K562 (cell line): ENCODE data around the gene ENO3. TPM values are rescaled to one million over a fixed set of nuclear protein-coding genes. Genes with fewer than 3 reads are reported as not detected.
A peak's percentile ranks its signal among the peaks of the same experiment; 100 is the strongest.

ENCODE experiments used
- ELF1 ChIP-seq: fragments of 200-800 bp; sonication (Bioruptor generic); IDR thresholded peaks from 2 replicates; pipeline ENCODE4 v1.6.1; 2016; ENCODE audit warnings: missing genetic modification characterization, missing compliant biosample characterization
- EP300 ChIP-seq: IDR thresholded peaks from 2 replicates; pipeline ENCODE4 v1.6.1; 2012; ENCODE audit warnings: low read length, improper control_type of control experiment
- FIP1L1 ChIP-seq: fragments of 200-400 bp; formaldehyde crosslinking; IDR thresholded peaks from 2 replicates; pipeline ENCODE4 v1.6.1; 2018; ENCODE audit warnings: mild to moderate bottlenecking, low read depth, low read length; ENCODE audit not compliant: poor library complexity, severe bottlenecking
- HDAC1 ChIP-seq, 2 experiments: fragments of 450-650 bp; IDR thresholded peaks; 2 replicates each; pipeline ENCODE4 v1.6.1; 2016 to 2017; ENCODE audit warnings: inconsistent platforms in 1 of 2, mild to moderate bottlenecking in 1 of 2, moderate library complexity in 1 of 2
- MEF2D ChIP-seq: conservative IDR thresholded peaks from 2 replicates; pipeline ENCODE4 v1.6.1; 2016; ENCODE audit warnings: low read depth, missing genetic modification characterization, missing compliant biosample characterization
- MTA2 ChIP-seq: fragments of 450-650 bp; IDR thresholded peaks from 2 replicates; pipeline ENCODE4 v1.6.1; 2016; ENCODE audit warnings: low read depth
- NBN ChIP-seq: fragments of 450-650 bp; IDR thresholded peaks from 2 replicates; pipeline ENCODE4 v1.6.1; 2016; ENCODE audit warnings: low read depth, mild to moderate bottlenecking
- POLR2A ChIP-seq: fragments of 450-650 bp; conservative IDR thresholded peaks from 2 replicates; pipeline ENCODE4 v1.6.1; 2016
- RBM25 ChIP-seq: fragments of 200-400 bp; formaldehyde crosslinking; IDR thresholded peaks from 2 replicates; pipeline ENCODE4 v1.6.1; 2018; ENCODE audit warnings: low read length, low read depth, moderate library complexity; ENCODE audit not compliant: severe bottlenecking
- SNIP1 ChIP-seq: fragments of 450-650 bp; IDR thresholded peaks from 2 replicates; pipeline ENCODE4 v1.7.1; 2017; ENCODE audit warnings: low read depth, mild to moderate bottlenecking
- SNRNP70 ChIP-seq: fragments of 200-400 bp; formaldehyde crosslinking; optimal IDR thresholded peaks from 2 replicates; pipeline ENCODE3; 2017; ENCODE audit warnings: low read depth, low read length
- SREBF1 ChIP-seq: fragments of 150-350 bp; IDR thresholded peaks from 2 replicates; pipeline ENCODE4 v1.6.1; 2014; ENCODE audit warnings: antibody characterized with exemption, low read depth, low read length, borderline replicate concordance
- TRIM24 ChIP-seq, 2 experiments: fragments of 450-650 bp; IDR thresholded peaks; 2 replicates each; pipeline ENCODE4 v1.6.1; 2016
- ZNF174 ChIP-seq: fragments of 250-450 bp; sonication (Bioruptor Pico); IDR thresholded peaks from 2 replicates; pipeline ENCODE4 v1.4.0; 2020; ENCODE audit warnings: mild to moderate bottlenecking
- ZZZ3 ChIP-seq: fragments of 450-650 bp; IDR thresholded peaks from 2 replicates; pipeline ENCODE4 v1.6.1; 2016; ENCODE audit warnings: antibody characterized with exemption, mild to moderate bottlenecking, moderate library complexity
- polyA plus RNA-seq, 8 experiments: library from polyadenylated mRNA; depleted of rRNA in 4 of 8; stranded (reverse) in 5 of 8; unstranded in 3 of 8; fragments of >200 nt; fragmentation: Nextera tagmentation in 2 of 8; fragmentation: Illumina TruSeq in 1 of 8; extraction: Ambion mirVana in 2 of 8; extraction: Trizol in 1 of 8; gene quantifications; 2 replicates each; pipeline versions ENCODE4 v1.2.1 to v1.2.3, GENCODE V29; 2011 to 2014; ENCODE audit warnings: inconsistent platforms in 1 of 8, missing spikeins in 1 of 8
- total RNA-seq, 7 experiments: library from RNA; depleted of rRNA in 6 of 7; stranded (reverse); fragments of >200 nt in 6 of 7; fragmentation: Illumina TruSeq in 2 of 7; extraction: Trizol in 2 of 7; gene quantifications; 2 replicates each; pipeline versions ENCODE4 v1.2.1 to v1.2.3, GENCODE V29; 2011 to 2021; ENCODE audit warnings: low replicate concordance in 1 of 7
- TF ChIP-seq, protein P1 (sequence below): fragments of 250-450 bp; sonication (Bioruptor Pico); IDR thresholded peaks from 2 replicates; pipeline ENCODE4 v1.4.0; 2020; ENCODE audit warnings: mild to moderate bottlenecking
- TF ChIP-seq, protein P2 (sequence below): sonication (generic); formaldehyde crosslinking; IDR thresholded peaks from 2 replicates; pipeline ENCODE4 v1.8.0; 2022; ENCODE audit warnings: missing genetic modification reagents, mild to moderate bottlenecking, moderate library complexity, borderline replicate concordance
- TF ChIP-seq, protein P3 (sequence below): fragments of 250-450 bp; sonication (Bioruptor Pico); IDR thresholded peaks from 2 replicates; pipeline ENCODE4 v1.8.0; 2021; ENCODE audit warnings: moderate library complexity, mild to moderate bottlenecking, inconsistent platforms
- TF ChIP-seq, protein P4 (sequence below): sonication (generic); formaldehyde crosslinking; IDR thresholded peaks from 2 replicates; pipeline ENCODE4 v1.8.1; 2023; ENCODE audit warnings: mild to moderate bottlenecking, missing genetic modification reagents
- TF ChIP-seq, protein P5 (sequence below), 3 experiments: IDR thresholded peaks in 2 of 3; conservative IDR thresholded peaks in 1 of 3; 2 replicates each; pipeline ENCODE4 v1.5.1; 2011 to 2012; ENCODE audit warnings: low read length in 3 of 3, mild to moderate bottlenecking in 3 of 3, control low read depth in 2 of 3, improper control_type of control experiment in 1 of 3, inconsistent platforms in 1 of 3, low read depth in 1 of 3, mixed read lengths in 1 of 3, moderate library complexity in 1 of 3; ENCODE audit not compliant: insufficient read depth in 2 of 3

ENO3 gene
- total and polyA plus RNA-seq, 9 of the 15 experiments (the other 6 are each of a cell fraction or from before 2014, with no cell fraction given), result 5.7 to 17.2 (median 9.9) TPM

DNA sequence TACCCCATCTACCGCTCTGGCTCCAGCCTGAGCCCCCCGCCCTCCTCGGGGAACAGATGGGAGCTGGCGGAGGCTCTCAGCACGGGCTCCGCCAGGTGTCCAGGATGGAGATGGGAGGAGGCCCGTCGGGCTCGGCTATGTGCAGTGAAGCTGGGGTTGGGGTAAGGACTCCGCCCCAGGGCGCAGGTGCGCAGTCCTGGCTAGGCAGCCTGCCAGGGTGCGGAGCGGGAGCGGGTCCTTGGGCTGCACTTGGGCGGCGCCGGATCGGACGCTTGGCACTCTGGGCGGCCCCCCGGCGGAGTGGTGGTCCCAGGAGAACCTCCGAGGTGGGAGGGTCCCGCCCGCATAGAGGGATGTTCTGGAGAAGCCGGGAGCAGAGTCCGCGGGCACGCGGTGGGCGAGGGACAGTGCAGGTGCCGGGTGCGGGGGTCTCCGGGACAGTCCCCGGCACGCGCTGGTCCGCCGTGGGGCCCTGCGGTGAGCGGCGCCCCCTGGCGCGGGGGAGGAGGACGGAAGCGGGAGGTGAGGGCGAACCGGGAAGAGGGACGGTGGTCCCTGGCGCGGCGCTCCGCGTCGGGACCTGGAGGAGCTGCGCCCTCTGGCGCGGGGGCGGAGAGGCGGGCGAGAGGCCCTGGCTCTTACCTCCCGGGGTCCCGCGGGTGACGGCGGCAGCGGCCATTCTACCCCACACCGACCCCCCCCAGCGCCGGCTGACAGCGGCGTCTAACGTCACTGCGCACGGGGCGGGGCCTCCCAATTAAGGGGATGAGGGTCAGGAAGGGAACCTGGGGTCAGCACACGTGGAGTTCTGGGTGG lies 36.2 kb downstream of the ENO3 start, which contains the start of gene CAMTA2 (continued):
- TF ChIP-seq FIP1L1, result peak; percentile 84
- no peak for TF ChIP-seq MEF2D
- peak; percentile 74 for TF ChIP-seq POLR2A
- 0 out of 4 replicates have a peak, but pooled peaks of 1 of the 2 experiments have one; percentile 29 for TF ChIP-seq TRIM24 (IDR thresholded peaks at IDR 0.05)
- no peak for TF ChIP-seq SREBF1
- peak; percentile 24 for TF ChIP-seq RBM25
- TF ChIP-seq ELF1 (tag), result peak; percentile 84
- TF ChIP-seq, protein P1, sequence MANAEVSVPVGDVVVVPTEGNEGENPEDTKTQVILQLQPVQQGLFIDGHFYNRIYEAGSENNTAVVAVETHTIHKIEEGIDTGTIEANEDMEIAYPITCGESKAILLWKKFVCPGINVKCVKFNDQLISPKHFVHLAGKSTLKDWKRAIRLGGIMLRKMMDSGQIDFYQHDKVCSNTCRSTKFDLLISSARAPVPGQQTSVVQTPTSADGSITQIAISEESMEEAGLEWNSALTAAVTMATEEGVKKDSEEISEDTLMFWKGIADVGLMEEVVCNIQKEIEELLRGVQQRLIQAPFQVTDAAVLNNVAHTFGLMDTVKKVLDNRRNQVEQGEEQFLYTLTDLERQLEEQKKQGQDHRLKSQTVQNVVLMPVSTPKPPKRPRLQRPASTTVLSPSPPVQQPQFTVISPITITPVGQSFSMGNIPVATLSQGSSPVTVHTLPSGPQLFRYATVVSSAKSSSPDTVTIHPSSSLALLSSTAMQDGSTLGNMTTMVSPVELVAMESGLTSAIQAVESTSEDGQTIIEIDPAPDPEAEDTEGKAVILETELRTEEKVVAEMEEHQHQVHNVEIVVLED, result peak; percentile 95
- peak in 1 of 2 experiments; percentile 74; a peak in 2 of 4 replicates for TF ChIP-seq HDAC1 (IDR thresholded peaks at IDR 0.05)
- TF ChIP-seq, protein P2, sequence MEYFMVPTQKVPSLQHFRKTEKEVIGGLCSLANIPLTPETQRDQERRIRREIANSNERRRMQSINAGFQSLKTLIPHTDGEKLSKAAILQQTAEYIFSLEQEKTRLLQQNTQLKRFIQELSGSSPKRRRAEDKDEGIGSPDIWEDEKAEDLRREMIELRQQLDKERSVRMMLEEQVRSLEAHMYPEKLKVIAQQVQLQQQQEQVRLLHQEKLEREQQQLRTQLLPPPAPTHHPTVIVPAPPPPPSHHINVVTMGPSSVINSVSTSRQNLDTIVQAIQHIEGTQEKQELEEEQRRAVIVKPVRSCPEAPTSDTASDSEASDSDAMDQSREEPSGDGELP (CRISPR knock-in tag), result peak; percentile 87; the same call in 1 of the 2 replicates
- no peak for TF ChIP-seq SNRNP70
- TF ChIP-seq, protein P3, sequence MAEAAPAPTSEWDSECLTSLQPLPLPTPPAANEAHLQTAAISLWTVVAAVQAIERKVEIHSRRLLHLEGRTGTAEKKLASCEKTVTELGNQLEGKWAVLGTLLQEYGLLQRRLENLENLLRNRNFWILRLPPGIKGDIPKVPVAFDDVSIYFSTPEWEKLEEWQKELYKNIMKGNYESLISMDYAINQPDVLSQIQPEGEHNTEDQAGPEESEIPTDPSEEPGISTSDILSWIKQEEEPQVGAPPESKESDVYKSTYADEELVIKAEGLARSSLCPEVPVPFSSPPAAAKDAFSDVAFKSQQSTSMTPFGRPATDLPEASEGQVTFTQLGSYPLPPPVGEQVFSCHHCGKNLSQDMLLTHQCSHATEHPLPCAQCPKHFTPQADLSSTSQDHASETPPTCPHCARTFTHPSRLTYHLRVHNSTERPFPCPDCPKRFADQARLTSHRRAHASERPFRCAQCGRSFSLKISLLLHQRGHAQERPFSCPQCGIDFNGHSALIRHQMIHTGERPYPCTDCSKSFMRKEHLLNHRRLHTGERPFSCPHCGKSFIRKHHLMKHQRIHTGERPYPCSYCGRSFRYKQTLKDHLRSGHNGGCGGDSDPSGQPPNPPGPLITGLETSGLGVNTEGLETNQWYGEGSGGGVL (CRISPR knock-in tag), result no peak
- TF ChIP-seq NBN, result 0 out of 2 replicates have a peak, but pooled peaks have one; percentile 56
- TF ChIP-seq MTA2, result 0 out of 2 replicates have a peak, but pooled peaks have one; percentile 12
- TF ChIP-seq, protein P4, sequence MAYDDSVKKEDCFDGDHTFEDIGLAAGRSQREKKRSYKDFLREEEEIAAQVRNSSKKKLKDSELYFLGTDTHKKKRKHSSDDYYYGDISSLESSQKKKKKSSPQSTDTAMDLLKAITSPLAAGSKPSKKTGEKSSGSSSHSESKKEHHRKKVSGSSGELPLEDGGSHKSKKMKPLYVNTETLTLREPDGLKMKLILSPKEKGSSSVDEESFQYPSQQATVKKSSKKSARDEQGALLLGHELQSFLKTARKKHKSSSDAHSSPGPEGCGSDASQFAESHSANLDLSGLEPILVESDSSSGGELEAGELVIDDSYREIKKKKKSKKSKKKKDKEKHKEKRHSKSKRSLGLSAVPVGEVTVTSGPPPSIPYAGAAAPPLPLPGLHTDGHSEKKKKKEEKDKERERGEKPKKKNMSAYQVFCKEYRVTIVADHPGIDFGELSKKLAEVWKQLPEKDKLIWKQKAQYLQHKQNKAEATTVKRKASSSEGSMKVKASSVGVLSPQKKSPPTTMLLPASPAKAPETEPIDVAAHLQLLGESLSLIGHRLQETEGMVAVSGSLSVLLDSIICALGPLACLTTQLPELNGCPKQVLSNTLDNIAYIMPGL (CRISPR knock-in tag), result peak; percentile 91
- TF ChIP-seq ZNF174 (CRISPR knock-in tag), result no peak
- no peak for TF ChIP-seq ZZZ3
- peak; percentile 48; the same call in 1 of the 2 replicates for TF ChIP-seq SNIP1
- TF ChIP-seq EP300, result peak; percentile 33; the same call in 1 of the 2 replicates
- TF ChIP-seq, protein P5, sequence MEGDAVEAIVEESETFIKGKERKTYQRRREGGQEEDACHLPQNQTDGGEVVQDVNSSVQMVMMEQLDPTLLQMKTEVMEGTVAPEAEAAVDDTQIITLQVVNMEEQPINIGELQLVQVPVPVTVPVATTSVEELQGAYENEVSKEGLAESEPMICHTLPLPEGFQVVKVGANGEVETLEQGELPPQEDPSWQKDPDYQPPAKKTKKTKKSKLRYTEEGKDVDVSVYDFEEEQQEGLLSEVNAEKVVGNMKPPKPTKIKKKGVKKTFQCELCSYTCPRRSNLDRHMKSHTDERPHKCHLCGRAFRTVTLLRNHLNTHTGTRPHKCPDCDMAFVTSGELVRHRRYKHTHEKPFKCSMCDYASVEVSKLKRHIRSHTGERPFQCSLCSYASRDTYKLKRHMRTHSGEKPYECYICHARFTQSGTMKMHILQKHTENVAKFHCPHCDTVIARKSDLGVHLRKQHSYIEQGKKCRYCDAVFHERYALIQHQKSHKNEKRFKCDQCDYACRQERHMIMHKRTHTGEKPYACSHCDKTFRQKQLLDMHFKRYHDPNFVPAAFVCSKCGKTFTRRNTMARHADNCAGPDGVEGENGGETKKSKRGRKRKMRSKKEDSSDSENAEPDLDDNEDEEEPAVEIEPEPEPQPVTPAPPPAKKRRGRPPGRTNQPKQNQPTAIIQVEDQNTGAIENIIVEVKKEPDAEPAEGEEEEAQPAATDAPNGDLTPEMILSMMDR (IDR thresholded peaks at IDR 0.05 in 2 of 3, conservative IDR thresholded peaks at IDR 0.05 in 1 of 3; ENCODE audit: insufficient read depth in 2 of 3, low read depth in 1 of 3, low read length in 3 of 3), result peak; percentile 61 to 74 (median 65)
